Fibroblast of peridontal ligament (primary cell): ENCODE measurements around the gene DNAH10.
"Not testable (repeated sequence)": the region's sequence is repeated elsewhere in the genome, so short reads cannot be mapped to it uniquely, and the experiment has no call there.

Source experiments
- DNase-seq: peaks from one replicate; pipeline ENCODE4 v3.0.0-alpha.2; 2010; ENCODE audit errors: extremely low read depth

Gene DNAH10

GRCh38 chr12:123934829-123935228, 172.7 kb downstream of the DNAH10 start:
- DNase-seq = peak; percentile 16

GRCh38 chr12:123935956-123936355, 173.9 kb downstream of the DNAH10 start:
- no peak for DNase-seq

DNA sequence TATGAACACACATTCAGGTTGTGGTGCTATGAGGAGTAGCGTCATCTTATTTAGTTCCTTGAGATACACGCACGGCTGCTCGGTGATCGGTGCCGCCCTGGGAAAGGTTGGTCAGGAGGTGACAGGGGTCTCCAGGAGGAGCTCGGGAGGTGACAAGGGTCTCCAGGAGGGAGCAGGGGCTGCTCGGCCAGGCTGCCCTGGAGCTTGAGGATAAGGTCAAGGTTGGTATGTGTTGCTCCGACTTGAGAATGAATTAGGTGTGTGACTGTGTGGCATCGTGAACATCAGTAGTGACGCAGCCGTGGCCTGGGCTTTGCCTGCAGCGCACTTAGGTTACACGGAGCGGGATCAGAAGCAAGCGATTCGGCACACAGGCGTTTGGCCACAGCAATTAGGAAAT, 174.4 kb downstream of the DNAH10 start:
- no peak for DNase-seq

DNA sequence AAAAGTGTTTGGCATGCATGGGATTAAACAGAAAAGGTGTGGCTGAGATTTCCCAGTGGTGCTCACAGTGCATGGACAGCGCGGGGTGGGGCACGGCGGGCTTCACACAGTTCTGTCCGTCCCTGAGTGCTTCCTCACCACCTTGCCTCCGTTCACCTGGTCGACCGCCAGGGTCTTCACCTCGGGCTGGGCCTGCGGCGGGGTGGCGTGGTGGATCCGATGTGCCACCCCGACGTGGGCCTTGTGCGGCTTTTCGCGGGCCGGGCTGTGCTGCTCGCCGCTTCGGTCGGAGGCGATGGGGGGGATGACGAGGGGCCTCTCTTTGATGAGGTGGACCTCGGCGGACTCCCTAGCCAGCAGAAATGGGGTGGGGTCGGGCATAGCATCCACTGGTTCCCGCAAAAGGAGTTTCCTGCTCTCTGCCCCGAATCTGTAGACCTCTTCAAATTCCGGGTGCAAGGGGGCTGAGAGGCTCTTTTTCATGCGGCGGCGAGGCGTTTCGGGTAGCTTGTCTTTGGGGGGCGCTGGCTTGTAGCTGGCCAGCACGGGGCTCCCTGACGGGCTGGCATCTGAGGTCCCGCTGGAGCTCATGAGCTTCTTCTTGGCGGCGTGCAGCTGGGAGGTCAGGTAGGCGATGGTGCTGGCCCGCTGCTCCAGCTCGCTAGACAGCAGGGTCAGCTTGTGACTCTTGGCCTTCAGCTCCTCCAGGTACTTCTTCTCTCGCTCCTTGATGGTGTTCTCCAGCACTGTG, 175.0 kb downstream of the DNAH10 start:
- DNase-seq = no peak

DNA sequence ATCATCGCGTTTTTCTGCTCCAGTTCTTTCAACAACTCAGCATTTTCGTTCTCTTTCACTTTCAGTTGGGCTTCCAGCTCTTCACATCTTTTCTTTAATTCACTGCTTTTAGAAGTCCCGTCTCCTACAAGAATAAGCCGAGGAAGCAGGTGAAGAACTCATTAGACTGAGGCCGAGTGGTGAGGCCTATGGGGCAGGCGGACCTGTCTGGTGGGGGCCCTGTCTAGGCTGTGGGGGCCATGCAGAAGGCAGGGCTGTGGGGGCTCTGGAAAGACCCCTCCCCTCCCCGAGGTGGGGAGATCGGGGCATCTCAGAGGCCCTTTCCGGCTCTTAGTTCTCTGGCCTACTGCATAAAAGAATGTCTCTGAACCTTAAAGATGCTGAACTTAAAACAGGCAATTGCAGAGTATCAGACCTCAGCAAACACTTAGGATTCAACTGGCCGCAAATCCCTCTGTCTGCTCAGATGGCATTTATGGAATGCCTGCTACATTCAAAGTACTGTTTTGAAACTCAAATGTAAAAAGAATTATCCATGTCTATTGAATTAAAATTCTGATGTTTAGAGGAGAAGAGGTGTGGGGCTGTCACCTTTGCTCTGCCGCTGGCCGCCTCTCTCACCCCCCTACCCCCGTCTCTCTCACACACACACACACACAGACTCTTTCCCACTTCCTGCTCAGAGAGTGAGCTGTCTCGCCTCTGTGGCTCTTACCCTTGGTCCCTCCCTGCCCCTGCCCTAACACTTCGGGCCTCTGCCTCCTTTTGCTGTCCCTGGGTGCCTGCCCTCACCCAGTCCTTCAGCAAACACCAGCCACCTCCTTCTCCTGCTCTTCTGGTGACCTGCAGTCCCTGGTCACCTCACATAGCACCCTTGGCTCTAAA, 175.8 kb downstream of the DNAH10 start:
- peak; percentile 27 for DNase-seq

DNA sequence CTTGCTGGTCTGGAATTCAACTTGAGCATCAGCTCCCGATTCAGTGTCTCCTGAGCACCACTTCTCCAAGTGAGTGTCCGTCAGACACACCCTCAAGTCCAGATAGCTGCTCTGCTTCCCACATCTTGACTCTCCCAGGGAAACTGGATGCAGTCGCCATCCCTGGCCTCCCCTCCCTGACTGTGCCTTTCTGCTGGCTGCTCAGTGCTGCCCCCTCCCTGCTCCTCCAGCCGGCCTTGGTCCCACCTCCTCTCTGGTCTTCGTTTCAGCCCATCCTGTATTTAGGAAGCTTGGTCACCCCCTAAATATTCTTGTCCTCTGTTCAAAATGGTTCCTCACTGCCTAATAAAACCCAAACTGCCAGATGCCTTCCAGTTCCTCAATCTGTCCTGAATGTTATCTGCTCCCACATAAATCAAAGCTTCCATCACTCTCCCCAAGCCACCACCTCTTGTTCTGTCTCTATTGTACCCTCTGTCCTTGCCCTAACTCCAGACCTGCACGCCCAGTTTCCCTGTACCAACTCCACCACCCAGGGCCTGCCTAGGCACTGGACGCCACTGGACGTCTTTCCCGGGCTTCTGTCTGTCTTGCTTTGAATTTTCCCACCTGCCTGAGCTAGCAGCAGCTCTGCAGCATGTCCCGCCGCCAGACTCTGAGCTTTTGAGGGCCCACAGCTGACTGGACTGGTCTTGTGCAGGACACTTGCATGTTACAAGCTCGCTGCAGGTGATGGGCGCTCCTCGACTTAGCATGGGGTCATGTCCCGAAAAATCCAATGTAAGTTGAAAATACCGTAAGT, 176.8 kb downstream of the DNAH10 start:
- no peak for DNase-seq

- no peak for DNase-seq
Measured at GRCh38 chr12:123939716-123940626, 177.9 kb downstream of the DNAH10 start.

DNA sequence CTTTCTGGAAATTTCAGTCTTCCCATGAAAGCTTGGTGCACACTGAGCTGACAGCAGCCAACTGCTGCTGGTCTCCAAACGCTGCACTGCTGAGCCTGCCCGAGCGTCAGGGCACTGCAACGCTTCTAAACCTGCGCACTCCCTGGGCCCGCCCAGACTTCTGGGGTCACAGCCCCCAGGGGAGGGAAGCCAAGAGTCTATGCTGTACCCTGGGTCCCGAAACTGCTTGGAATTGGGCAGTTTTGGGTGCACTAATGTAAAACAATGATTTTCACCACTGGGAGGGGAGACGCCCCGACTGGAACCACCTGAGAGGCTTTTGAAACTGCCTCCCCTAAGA, 178.5 kb downstream of the DNAH10 start:
- no peak for DNase-seq

- no peak for DNase-seq
Measured at GRCh38 chr12:123941000-123941399, 178.9 kb downstream of the DNAH10 start.

DNA sequence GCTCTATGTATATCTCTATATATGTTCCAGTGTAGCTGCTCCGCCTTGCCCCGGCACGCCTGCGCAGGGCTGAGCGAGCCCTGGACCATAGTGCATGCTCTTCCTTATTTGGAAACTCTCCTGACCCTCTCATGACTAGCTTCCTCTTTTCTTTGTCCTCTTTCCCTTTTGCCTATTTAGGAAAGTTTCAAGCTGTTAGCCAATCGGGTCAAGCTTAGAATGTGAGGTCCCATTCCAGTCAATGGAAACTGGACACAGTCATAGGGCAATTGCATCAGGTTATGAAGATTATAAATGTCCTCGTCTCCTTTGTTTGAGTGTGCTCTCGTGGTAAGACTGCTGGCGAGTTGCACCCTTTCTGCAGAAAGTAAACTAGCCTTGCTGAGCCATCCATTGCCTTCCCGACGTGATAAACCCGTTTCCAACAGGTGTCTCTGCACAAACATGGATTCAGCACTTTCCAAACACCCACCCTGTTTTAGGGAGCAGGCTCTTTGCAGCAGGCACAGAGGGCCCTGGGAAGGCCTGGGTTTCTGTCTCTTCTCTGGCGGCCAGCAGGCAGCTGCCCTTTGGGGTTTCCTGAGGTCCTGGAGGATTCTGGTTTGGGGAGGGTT, 179.6 kb downstream of the DNAH10 start:
- DNase-seq = peak; percentile 54

- peak; percentile 95 for DNase-seq
Measured at GRCh38 chr12:123942238-123942653, 180.1 kb downstream of the DNAH10 start.

GRCh38 chr12:123942911-123943648, 181.0 kb downstream of the DNAH10 start:
- peak; percentile 84 for DNase-seq

- DNase-seq = no peak
Measured at GRCh38 chr12:123943816-123944215, 181.7 kb downstream of the DNAH10 start.

- no peak for DNase-seq
Measured at GRCh38 chr12:123944696-123945095, 182.6 kb downstream of the DNAH10 start.

DNA sequence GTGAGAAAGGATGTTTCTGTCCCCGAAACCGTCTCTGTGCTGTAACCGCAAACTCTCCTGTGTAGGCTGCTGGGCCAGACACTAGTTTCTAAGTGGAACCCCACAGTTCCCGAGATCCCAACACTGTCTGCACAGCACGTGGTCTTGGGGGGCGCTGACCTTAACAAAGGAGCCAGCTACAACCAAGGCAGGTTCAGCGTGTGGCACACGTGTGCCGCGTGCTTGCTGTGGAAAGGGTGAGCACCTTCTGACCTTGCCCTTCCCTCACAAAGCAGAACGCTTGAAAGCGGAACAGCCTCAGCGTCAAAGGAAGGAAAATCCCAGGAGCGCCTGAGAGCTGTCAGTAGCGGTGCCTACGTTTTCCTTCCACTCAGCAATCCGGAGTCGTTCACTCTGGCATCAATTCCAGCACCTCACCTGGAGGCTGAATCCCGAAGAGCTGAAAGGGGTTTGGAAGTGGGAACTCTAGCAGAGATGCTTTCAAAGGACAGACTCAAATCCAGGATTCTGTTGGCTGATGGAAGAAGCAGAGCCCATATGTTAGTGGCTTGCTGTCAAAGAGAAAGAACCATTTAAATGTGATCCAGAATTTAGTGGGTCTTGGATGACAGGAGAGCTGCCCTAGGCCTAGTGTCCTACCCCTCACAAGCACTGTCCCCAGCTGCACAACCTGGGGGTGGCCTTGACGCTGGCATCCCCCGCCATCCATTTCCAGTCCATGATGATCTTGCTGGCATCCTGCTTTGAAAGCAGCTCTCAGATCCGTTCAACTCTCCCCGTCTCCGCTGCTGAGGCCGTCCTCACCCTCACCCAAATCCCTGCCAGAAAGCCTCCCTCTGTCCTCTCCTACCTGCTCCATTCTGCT, 183.4 kb downstream of the DNAH10 start:
- no peak for DNase-seq

DNA sequence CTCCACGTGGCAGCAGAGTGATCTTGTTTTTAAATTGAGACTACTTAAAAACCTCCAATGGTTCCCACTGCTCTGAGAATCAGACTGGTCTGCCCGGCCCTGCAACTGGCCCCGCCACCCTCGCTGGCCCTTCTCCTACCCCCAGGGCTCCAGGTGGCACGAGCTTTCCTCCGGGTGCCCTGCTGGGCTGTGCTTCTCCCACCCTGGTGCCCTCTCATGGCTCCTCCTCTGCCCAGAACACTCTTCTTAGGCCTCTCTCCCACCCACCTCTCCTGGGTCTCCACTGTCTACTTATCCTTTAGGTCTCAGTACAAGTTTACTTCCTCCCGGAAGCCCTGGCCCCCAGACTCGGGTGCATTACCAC, 184.0 kb downstream of the DNAH10 start:
- DNase-seq = no peak

DNA sequence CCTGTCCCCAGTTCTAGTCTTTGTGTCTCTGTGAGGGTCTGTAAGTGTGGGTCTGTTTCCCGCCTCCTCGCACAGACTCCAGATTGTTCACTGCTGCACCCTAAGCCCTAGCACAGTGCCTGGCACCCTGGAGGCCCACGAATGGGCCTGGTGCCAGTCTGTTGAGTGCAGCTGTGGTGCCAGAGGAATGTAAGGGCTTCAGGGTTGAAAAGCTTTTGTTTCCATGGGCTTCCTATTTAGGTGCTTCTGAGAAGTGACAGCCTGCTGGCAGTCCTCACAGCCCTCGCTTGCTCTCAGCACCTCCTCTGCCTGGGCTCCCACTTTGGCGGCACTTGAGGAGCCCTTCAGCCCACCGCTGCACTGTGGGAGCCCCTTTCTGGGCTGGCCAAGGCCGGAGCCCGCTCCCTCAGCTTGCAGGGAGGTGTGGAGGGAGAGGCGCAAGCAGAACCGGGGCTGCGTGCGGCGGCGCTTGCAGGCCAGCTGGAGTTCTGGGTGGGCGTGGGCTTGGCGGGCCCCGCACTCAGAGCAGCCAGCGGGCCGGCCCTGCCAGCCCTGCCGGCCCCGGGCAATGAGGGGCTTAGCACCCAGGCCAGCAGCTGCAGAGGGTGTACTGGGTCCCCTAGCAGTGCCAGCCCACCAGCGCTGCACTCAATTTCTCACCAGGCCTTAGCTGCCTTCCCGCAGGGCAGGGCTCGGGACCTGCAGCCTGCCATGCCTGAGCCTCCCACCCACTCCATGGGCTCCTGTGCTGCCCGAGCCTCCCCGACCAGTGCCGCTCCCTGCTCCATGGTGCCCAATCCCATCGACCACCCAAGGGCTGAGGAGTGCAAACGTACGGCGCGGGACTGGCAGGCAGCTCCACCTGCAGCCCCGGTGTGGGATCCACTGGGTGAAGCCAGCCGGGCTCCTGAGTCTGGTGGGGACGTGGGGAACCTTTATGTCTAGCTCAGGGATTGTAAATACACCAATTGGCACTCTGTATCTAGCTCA, 184.7 kb downstream of the DNAH10 start:
- DNase-seq = not testable (repeated sequence)

DNA sequence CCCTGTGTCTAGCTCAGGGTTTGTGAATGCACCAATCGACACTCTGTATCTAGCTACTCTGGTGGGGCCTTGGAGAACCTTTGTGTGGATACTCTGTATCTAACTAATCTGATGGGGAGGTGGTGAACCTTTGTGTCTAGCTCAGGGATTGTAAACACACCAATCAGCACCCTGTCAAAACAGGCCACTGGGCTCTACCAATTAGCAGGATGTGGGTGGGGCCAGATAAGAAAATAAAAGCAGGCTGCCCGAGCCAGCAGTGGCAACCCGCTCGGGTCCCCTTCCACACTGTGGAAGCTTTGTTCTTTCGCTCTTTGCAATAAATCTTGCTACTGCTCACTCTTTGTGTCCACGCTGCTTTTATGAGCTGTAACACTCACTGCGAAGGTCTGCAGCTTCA, 185.4 kb downstream of the DNAH10 start:
- not testable (repeated sequence) for DNase-seq
